GM19395 (cell line): ENCODE measurements around the gene DNAJC12.
"Not testable (repeated sequence)": the region's sequence is repeated elsewhere in the genome, so short reads cannot be mapped to it uniquely, and the experiment has no call there.

Source experiments
- ATAC-seq: cut with Tn5 transposase; IDR thresholded peaks from one replicate; pipeline ENCODE4 v1.9.1; 2021; ENCODE audit warnings: mild to moderate bottlenecking, moderate library complexity; ENCODE audit not compliant: unreplicated experiment

The DNAJC12 gene

GRCh38 chr10:67837541-67838314, at the start of gene DNAJC12:
TSS of gene DNAJC12 (minus strand) at chr10:67838188. CDS start at chr10:67838011, 177 bp downstream.
- ATAC-seq = peak; percentile 78

GRCh38 chr10:67884842-67885670, 47.1 kb upstream of the DNAJC12 start:
- peak; percentile 69 for ATAC-seq

- peak; percentile 86 for ATAC-seq
Observed at GRCh38 chr10:67884313-67884841, 46.4 kb upstream of the DNAJC12 start, which contains the start of gene SIRT1. TSS of gene SIRT1 (plus strand) at chr10:67884656. CDS start at chr10:67884722, 66 bp downstream.

GRCh38 chr10:67883710-67884312, 45.8 kb upstream of the DNAJC12 start:
- no peak for ATAC-seq

GRCh38 chr10:67878133-67878532, 40.1 kb upstream of the DNAJC12 start:
- no peak for ATAC-seq

GRCh38 chr10:67877421-67877820, 39.4 kb upstream of the DNAJC12 start:
- ATAC-seq = not testable (repeated sequence)

- no peak for ATAC-seq
Observed at GRCh38 chr10:67875340-67876238, 37.6 kb upstream of the DNAJC12 start.

GRCh38 chr10:67869996-67870395, 32.0 kb upstream of the DNAJC12 start:
- no peak for ATAC-seq

GRCh38 chr10:67868132-67868531, 30.1 kb upstream of the DNAJC12 start:
- no peak for ATAC-seq

GRCh38 chr10:67864607-67865371, 26.8 kb upstream of the DNAJC12 start:
- ATAC-seq = no peak

GRCh38 chr10:67863094-67863493, 25.1 kb upstream of the DNAJC12 start:
- no peak for ATAC-seq

- no peak for ATAC-seq
Observed at GRCh38 chr10:67861750-67862432, 23.9 kb upstream of the DNAJC12 start.

GRCh38 chr10:67858971-67859370, 21.0 kb upstream of the DNAJC12 start:
- ATAC-seq = no peak

GRCh38 chr10:67853512-67853911, 15.5 kb upstream of the DNAJC12 start:
- ATAC-seq = no peak

- no peak for ATAC-seq
Observed at GRCh38 chr10:67852761-67853160, 14.8 kb upstream of the DNAJC12 start.

- ATAC-seq = no peak
Observed at GRCh38 chr10:67851186-67851585, 13.2 kb upstream of the DNAJC12 start.

- ATAC-seq = peak; percentile 97
Observed at GRCh38 chr10:67849331-67850011, 11.5 kb upstream of the DNAJC12 start.

- ATAC-seq = no peak
Observed at GRCh38 chr10:67843284-67843683, 5.3 kb upstream of the DNAJC12 start.
